DND-41 (cell line): Measurements from ENCODE around the gene WDR18.

Experiments used
- ATAC-seq: fragments of 200-7000 bp; cut with Tn5 transposase; 3 replicates; pipeline ENCODE4 v1.9.1; 2021; ENCODE audit warnings: low read depth; ENCODE audit not compliant: insufficient read depth
- DNase-seq: peaks from one replicate; pipeline ENCODE4 v3.0.0-alpha.2; 2020
- H2AFZ ChIP-seq: 2 replicates; pipeline ENCODE4 v1.6.0; 2012; ENCODE audit warnings: low read depth, low read length
- H3K27ac ChIP-seq: 2 replicates; pipeline ENCODE4 v1.5.1; 2012; ENCODE audit warnings: low read length, inconsistent platforms
- H3K27me3 ChIP-seq: fragments of 200-600 bp; sonication (generic); 2 replicates; pipeline ENCODE4 v1.6.0; 2012; ENCODE audit warnings: low read length, mild to moderate bottlenecking, inconsistent platforms; ENCODE audit not compliant: insufficient read depth, poor library complexity
- H3K36me3 ChIP-seq: 2 replicates; pipeline ENCODE4 v1.5.1; 2012; ENCODE audit warnings: low read length, inconsistent platforms; ENCODE audit not compliant: insufficient read depth
- H3K4me1 ChIP-seq: 2 replicates; pipeline ENCODE4 v1.5.1; 2012; ENCODE audit warnings: mild to moderate bottlenecking, low read length; ENCODE audit not compliant: insufficient read depth
- H3K4me2 ChIP-seq: 2 replicates; pipeline ENCODE4 v1.6.0; 2012; ENCODE audit warnings: mild to moderate bottlenecking, moderate library complexity, low read length, inconsistent platforms; ENCODE audit not compliant: insufficient read depth
- H3K4me3 ChIP-seq, 2 experiments: fragments of 200-600 bp in 1 of 2; shearing (Covaris generic) in 1 of 2; 2 replicates each; pipeline ENCODE4 v1.5.1; 2012 to 2016; ENCODE audit warnings: inconsistent platforms in 2 of 2, low read length in 2 of 2, mild to moderate bottlenecking in 2 of 2, low read depth in 1 of 2, moderate library complexity in 1 of 2
- H3K79me2 ChIP-seq: 2 replicates; pipeline ENCODE4 v1.6.0; 2012; ENCODE audit warnings: low read length, inconsistent platforms; ENCODE audit not compliant: insufficient read depth
- H3K9ac ChIP-seq: 2 replicates; pipeline ENCODE4 v1.6.0; 2012; ENCODE audit warnings: low read depth, mild to moderate bottlenecking, inconsistent platforms, low read length, moderate library complexity
- H3K9me3 ChIP-seq: 2 replicates; pipeline ENCODE4 v1.5.1; 2012; ENCODE audit warnings: low read length, moderate library complexity, mild to moderate bottlenecking, inconsistent platforms; ENCODE audit not compliant: insufficient read depth, severe bottlenecking
- H4K20me1 ChIP-seq: 2 replicates; pipeline ENCODE4 v1.6.0; 2012; ENCODE audit warnings: low read length; ENCODE audit not compliant: insufficient read depth
- CTCF ChIP-seq: IDR thresholded peaks from 2 replicates; pipeline ENCODE4 v1.5.1; 2012; ENCODE audit warnings: borderline replicate concordance, low read length, moderate library complexity, mild to moderate bottlenecking; ENCODE audit not compliant: poor library complexity, severe bottlenecking; ENCODE audit errors: extremely low read depth
- EZH2 ChIP-seq: IDR thresholded peaks from 3 replicates; pipeline ENCODE4 v1.6.1; 2012; ENCODE audit warnings: borderline replicate concordance, low read depth, mild to moderate bottlenecking, moderate library complexity, low read length, inconsistent platforms; ENCODE audit not compliant: severe bottlenecking

WDR18 gene

GRCh38 chr19:970695-971094, 13.4 kb upstream of the WDR18 start:
- Histone ChIP-seq H3K9me3 (peaks cover 10% of the 10 kb centered on the region), H3K27me3 (no peaks in the 10 kb centered on the region), H3K9ac (no peak overlapping the region), H3K36me3 (peaks cover 48% of the 10 kb centered on the region), H3K4me3 (no peak overlapping the region), H3K27ac (no peak overlapping the region), H4K20me1 (no peaks in the 10 kb centered on the region), H3K4me2 (no peak overlapping the region), H3K79me2 (no peaks in the 10 kb centered on the region), H3K4me1 (no peaks in the 10 kb centered on the region), H2AFZ (no peak overlapping the region)
- ATAC-seq (no peak), DNase-seq (no peak)
- TF ChIP-seq EZH2 (no peak), CTCF (peak; percentile 69)

GRCh38 chr19:971795-972194, 12.3 kb upstream of the WDR18 start:
- no peak overlapping the region for H3K4me2 ChIP-seq
- no peak for TF ChIP-seq CTCF
- TF ChIP-seq EZH2: no peak
- H3K9me3 ChIP-seq: peaks cover 10% of the 10 kb centered on the region
- no peak for ATAC-seq
- H2AFZ ChIP-seq: no peak overlapping the region
- no peak overlapping the region for H3K4me3 ChIP-seq
- no peak overlapping the region for H3K9ac ChIP-seq
- H3K4me1 ChIP-seq: no peaks in the 10 kb centered on the region
- H3K79me2 ChIP-seq: no peaks in the 10 kb centered on the region
- H3K36me3 ChIP-seq: peaks cover 43% of the 10 kb centered on the region
- H4K20me1 ChIP-seq: no peaks in the 10 kb centered on the region
- H3K27ac ChIP-seq: no peak overlapping the region
- no peak for DNase-seq
- no peaks in the 10 kb centered on the region for H3K27me3 ChIP-seq

- no peak for TF ChIP-seq EZH2
- no peak for TF ChIP-seq CTCF
- DNase-seq: no peak
- Histone ChIP-seq H3K4me2 (no peak overlapping the region), H3K36me3 (peaks cover 40% of the 10 kb centered on the region), H3K4me1 (no peaks in the 10 kb centered on the region), H3K79me2 (no peaks in the 10 kb centered on the region), H3K27me3 (no peaks in the 10 kb centered on the region), H4K20me1 (no peaks in the 10 kb centered on the region), H3K4me3 (no peak overlapping the region), H2AFZ (no peak overlapping the region), H3K9me3 (peaks cover 10% of the 10 kb centered on the region), H3K9ac (no peak overlapping the region), H3K27ac (no peak overlapping the region)
- no peak for ATAC-seq
Observed at GRCh38 chr19:972281-972680, 11.9 kb upstream of the WDR18 start.
